ENCODE results near the gene CPXM2.

CPXM2 gene

DNA sequence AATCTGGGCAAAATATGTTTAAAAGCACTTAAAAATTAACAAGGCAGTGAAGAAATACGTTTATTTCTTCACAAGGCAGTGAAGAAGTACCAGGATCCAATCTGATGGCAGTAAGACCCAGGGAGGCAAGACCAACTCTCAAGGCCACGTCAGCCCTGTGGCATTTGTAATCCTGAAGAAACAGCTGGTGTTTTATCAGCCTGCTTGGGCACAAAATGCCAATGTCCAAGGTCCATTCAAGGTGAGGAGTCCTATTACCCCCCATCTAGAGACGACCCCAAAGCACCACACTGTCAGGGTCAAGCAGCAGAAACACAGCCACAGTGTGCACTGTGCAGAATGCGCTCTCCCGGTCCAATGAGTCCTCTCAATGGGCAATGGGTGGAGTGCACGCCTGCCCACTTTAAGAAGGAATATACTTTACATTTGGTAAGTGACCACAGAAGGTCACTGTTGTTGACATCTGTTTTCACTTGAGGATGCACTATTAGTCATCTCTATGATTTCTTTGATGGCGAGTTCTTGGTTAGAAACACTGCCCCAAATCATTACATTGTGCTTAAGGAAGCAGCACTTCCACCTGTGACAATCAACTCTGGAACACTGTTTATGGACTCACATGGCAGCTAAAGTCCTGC is 12.8 kb downstream of the CPXM2 start:
- no peak for TF ChIP-seq CREB1 (IDR thresholded peaks at IDR 0.05; ENCODE audit: low read depth)
- no peak for TF ChIP-seq TCF12 (IDR thresholded peaks at IDR 0.05; ENCODE audit: low read depth)
- TF ChIP-seq, protein P1, sequence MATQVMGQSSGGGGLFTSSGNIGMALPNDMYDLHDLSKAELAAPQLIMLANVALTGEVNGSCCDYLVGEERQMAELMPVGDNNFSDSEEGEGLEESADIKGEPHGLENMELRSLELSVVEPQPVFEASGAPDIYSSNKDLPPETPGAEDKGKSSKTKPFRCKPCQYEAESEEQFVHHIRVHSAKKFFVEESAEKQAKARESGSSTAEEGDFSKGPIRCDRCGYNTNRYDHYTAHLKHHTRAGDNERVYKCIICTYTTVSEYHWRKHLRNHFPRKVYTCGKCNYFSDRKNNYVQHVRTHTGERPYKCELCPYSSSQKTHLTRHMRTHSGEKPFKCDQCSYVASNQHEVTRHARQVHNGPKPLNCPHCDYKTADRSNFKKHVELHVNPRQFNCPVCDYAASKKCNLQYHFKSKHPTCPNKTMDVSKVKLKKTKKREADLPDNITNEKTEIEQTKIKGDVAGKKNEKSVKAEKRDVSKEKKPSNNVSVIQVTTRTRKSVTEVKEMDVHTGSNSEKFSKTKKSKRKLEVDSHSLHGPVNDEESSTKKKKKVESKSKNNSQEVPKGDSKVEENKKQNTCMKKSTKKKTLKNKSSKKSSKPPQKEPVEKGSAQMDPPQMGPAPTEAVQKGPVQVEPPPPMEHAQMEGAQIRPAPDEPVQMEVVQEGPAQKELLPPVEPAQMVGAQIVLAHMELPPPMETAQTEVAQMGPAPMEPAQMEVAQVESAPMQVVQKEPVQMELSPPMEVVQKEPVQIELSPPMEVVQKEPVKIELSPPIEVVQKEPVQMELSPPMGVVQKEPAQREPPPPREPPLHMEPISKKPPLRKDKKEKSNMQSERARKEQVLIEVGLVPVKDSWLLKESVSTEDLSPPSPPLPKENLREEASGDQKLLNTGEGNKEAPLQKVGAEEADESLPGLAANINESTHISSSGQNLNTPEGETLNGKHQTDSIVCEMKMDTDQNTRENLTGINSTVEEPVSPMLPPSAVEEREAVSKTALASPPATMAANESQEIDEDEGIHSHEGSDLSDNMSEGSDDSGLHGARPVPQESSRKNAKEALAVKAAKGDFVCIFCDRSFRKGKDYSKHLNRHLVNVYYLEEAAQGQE (IDR thresholded peaks at IDR 0.05; ENCODE audit: low read depth): no peak
- no peak for TF ChIP-seq EP300 (IDR thresholded peaks at IDR 0.05; ENCODE audit: borderline replicate concordance)
- no peak for TF ChIP-seq FOXM1 (IDR thresholded peaks at IDR 0.05; ENCODE audit: borderline replicate concordance, low read depth)
- TF ChIP-seq RAD21 (IDR thresholded peaks at IDR 0.05; ENCODE audit: low read depth): no peak
- no peak for TF ChIP-seq CEBPB (IDR thresholded peaks at IDR 0.05)
- TF ChIP-seq, protein P2, sequence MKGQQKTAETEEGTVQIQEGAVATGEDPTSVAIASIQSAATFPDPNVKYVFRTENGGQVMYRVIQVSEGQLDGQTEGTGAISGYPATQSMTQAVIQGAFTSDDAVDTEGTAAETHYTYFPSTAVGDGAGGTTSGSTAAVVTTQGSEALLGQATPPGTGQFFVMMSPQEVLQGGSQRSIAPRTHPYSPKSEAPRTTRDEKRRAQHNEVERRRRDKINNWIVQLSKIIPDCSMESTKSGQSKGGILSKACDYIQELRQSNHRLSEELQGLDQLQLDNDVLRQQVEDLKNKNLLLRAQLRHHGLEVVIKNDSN (IDR thresholded peaks at IDR 0.05): no peak
- TF ChIP-seq NFIC (IDR thresholded peaks at IDR 0.05): no peak
- TF ChIP-seq YY1 (IDR thresholded peaks at IDR 0.05; ENCODE audit: low read depth): no peak
- TF ChIP-seq, protein P3, sequence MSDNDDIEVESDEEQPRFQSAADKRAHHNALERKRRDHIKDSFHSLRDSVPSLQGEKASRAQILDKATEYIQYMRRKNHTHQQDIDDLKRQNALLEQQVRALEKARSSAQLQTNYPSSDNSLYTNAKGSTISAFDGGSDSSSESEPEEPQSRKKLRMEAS (IDR thresholded peaks at IDR 0.05): no peak
- no peak for TF ChIP-seq TEAD4 (IDR thresholded peaks at IDR 0.05)
- no peak for TF ChIP-seq TAF1 (IDR thresholded peaks at IDR 0.05; ENCODE audit: low read depth)
- no peak for TF ChIP-seq EGR1 (IDR thresholded peaks at IDR 0.05)
- no peak for TF ChIP-seq ZBTB7A (IDR thresholded peaks at IDR 0.05; ENCODE audit: low read depth)

DNA sequence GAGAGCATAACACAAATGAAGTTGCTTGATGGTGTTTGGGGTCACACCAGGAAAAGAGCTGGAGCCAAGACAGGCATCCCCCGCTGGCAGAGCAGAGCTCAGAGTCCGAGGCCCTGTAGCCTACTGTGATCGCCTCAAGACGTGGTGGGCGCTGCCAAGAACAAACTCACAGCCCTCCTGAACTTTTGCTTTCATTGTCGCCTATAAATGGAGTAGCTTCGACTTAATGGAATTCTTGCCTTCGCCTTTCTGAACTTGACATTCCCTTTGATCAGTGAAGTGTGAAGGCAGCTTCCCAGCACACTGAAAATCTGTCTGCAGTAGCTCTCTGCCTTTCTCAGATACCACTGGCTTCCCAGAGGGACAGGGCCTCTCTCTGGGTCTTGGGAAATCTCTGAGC is 21.3 kb downstream of the CPXM2 start:
- TF ChIP-seq TEAD4 (IDR thresholded peaks at IDR 0.05) (peak; percentile 89), EGR1 (IDR thresholded peaks at IDR 0.05) (no peak)

DNA sequence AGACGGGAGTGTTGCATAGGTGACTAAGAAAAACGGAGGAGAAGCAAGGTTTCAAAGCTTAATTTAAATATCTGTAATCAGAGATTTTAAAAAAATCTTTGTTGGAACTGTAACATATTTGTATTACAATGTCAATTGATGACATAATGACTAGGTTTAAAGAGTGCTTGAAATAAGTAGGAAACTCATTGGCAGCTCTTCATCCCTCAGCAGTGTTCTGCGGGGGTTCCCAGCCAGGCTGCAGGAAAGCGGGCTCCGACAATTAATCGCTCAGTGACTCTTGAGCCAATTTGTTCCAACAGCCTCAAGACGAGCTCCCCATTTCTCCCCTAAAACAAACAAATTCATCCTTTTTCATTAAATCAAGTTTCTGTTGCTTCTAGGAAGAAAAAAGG is 22.6 kb downstream of the CPXM2 start:
- no peak for TF ChIP-seq EGR1 (IDR thresholded peaks at IDR 0.05)
- no peak for TF ChIP-seq EP300 (IDR thresholded peaks at IDR 0.05; ENCODE audit: borderline replicate concordance)
- TF ChIP-seq, protein P3 (IDR thresholded peaks at IDR 0.05): no peak
- TF ChIP-seq NFIC (IDR thresholded peaks at IDR 0.05): no peak
- TF ChIP-seq TAF1 (IDR thresholded peaks at IDR 0.05; ENCODE audit: low read depth): no peak
- TF ChIP-seq, protein P1 (IDR thresholded peaks at IDR 0.05; ENCODE audit: low read depth): no peak
- TF ChIP-seq TEAD4 (IDR thresholded peaks at IDR 0.05): no peak
- no peak for TF ChIP-seq RAD21 (IDR thresholded peaks at IDR 0.05; ENCODE audit: low read depth)
- no peak for TF ChIP-seq TCF12 (IDR thresholded peaks at IDR 0.05; ENCODE audit: low read depth)
- TF ChIP-seq, protein P2 (IDR thresholded peaks at IDR 0.05): no peak
- no peak for TF ChIP-seq CEBPB (IDR thresholded peaks at IDR 0.05)
- TF ChIP-seq YY1 (IDR thresholded peaks at IDR 0.05; ENCODE audit: low read depth): no peak
- no peak for TF ChIP-seq ZBTB7A (IDR thresholded peaks at IDR 0.05; ENCODE audit: low read depth)
- TF ChIP-seq FOXM1 (IDR thresholded peaks at IDR 0.05; ENCODE audit: borderline replicate concordance, low read depth): no peak
- TF ChIP-seq CREB1 (IDR thresholded peaks at IDR 0.05; ENCODE audit: low read depth): no peak

DNA sequence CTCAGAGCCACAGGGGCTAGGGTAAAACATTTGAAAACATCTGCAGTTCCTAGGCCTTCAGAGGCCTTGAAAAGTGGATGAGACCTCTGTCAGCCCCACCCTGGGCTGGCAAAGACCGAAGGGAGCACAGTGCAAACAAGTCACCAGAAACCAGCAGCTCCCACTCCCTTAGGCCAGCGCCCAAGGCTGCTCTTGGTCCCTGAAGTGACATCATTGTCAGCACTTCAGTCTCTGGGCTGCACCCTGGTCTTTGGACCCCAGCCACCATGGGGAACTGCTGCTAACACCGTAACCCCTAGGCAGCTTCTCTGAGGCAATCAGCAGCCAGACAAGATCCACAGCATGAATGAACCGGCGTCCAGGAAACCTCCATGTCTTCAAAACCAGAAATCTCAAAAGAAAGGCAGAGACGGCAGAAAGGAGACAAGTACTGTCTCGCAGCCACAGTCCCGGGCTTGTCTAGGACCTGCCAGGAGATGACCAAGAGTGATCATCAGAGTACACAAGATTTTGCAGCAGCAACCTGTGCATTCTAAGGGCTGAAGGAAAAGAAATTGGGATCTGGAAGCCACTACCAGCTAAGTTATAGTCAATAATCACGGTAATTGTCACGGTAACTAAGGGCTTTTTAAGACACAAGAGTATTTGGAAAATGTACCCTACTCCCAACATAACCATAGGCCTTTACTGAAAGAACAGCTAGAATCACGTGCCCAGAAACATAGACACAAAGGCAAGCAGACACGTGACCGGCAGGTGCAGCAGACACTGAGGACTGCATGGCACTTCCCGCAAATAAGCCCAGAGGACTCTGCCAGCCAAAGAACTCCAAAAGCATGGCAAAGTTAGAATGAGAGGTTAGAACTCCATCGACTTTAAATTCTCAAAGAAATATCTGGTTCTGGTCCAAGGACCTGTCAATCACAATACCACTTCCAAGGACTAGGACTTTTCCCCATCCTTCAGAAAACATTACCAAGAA is 23.3 kb downstream of the CPXM2 start:
- TF ChIP-seq, protein P3 (IDR thresholded peaks at IDR 0.05): no peak

DNA sequence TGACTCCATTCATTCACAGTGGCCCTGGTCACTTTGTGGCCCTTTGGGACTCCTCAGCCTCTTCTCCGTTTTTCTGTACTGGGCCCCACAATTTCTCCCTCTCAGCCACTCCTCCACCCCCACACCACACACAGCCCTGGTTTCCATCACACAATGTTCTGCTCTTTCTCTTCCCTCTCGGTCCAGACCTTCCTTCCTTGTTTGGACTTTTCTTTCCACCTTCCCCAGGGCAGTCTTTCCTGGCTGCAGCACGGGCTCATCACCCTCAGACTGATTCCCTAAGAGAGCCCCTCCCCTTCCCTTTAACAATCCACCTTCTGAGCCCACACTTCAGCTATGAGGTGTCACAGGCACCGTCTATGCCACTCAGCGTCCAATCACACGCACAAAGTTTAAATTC is 25.7 kb downstream of the CPXM2 start:
- TF ChIP-seq RAD21 (IDR thresholded peaks at IDR 0.05; ENCODE audit: low read depth): no peak
- no peak for TF ChIP-seq TAF1 (IDR thresholded peaks at IDR 0.05; ENCODE audit: low read depth)
- no peak for TF ChIP-seq FOXM1 (IDR thresholded peaks at IDR 0.05; ENCODE audit: borderline replicate concordance, low read depth)
- TF ChIP-seq EGR1 (IDR thresholded peaks at IDR 0.05): no peak
- TF ChIP-seq, protein P1 (IDR thresholded peaks at IDR 0.05; ENCODE audit: low read depth): no peak
- TF ChIP-seq, protein P3 (IDR thresholded peaks at IDR 0.05): no peak
- TF ChIP-seq NFIC (IDR thresholded peaks at IDR 0.05): no peak
- no peak for TF ChIP-seq EP300 (IDR thresholded peaks at IDR 0.05; ENCODE audit: borderline replicate concordance)
- TF ChIP-seq, protein P2 (IDR thresholded peaks at IDR 0.05): no peak
- TF ChIP-seq CEBPB (IDR thresholded peaks at IDR 0.05): no peak
- no peak for TF ChIP-seq CREB1 (IDR thresholded peaks at IDR 0.05; ENCODE audit: low read depth)
- no peak for TF ChIP-seq ZBTB7A (IDR thresholded peaks at IDR 0.05; ENCODE audit: low read depth)
- no peak for TF ChIP-seq YY1 (IDR thresholded peaks at IDR 0.05; ENCODE audit: low read depth)
- no peak for TF ChIP-seq TCF12 (IDR thresholded peaks at IDR 0.05; ENCODE audit: low read depth)

Measured in Ishikawa (cell line).